ENCODE data around the gene WNT2B. TPM values are rescaled to one million over a fixed set of nuclear protein-coding genes. Genes with fewer than 3 reads are reported as not detected.

Gene WNT2B
- 0.10 to 0.39 TPM (median 0.17 TPM) in 5 replicates for total RNA-seq (2022; extraction: Qiagen RNA extraction; ENCODE audit: low read depth)

GRCh38 chr1:112508278-112509004 is at the start of gene WNT2B:
WNT2B (plus strand) TSS chr1:112508965; CDS start chr1:112509263, 298 bp downstream.

Other genes with a start within 250 kb of the WNT2B start
- gene CTTNBP2NL, start 112.8 kb upstream of the WNT2B start, total RNA-seq (2022; extraction: Qiagen RNA extraction; ENCODE audit: low read depth): 6.4 to 9.4 TPM (median 8.3 TPM) in 5 replicates
- 10.6 to 13.5 TPM (median 11.6 TPM) in 5 replicates for gene ST7L, start 110.2 kb downstream of the WNT2B start, total RNA-seq (2022; extraction: Qiagen RNA extraction; ENCODE audit: low read depth)
- 56.1 to 77.2 TPM (median 63.6 TPM) in 5 replicates for gene CAPZA1, start 110.9 kb downstream of the WNT2B start, total RNA-seq (2022; extraction: Qiagen RNA extraction; ENCODE audit: low read depth)
- 28.0 to 35.1 TPM (median 29.1 TPM) in 5 replicates for gene MOV10, start 165.7 kb downstream of the WNT2B start, total RNA-seq (2022; extraction: Qiagen RNA extraction; ENCODE audit: low read depth)
- gene RHOC, start 198.2 kb downstream of the WNT2B start, total RNA-seq (2022; extraction: Qiagen RNA extraction; ENCODE audit: low read depth): 353 to 392 TPM (median 376 TPM) in 5 replicates
- 0.89 to 1.6 TPM (median 0.99 TPM) in 5 replicates for gene PPM1J, start 206.4 kb downstream of the WNT2B start, total RNA-seq (2022; extraction: Qiagen RNA extraction; ENCODE audit: low read depth)